ENCODE measurements around the gene FXYD2. TPM values are rescaled to one million over a fixed set of nuclear protein-coding genes. Genes with fewer than 3 reads are reported as not detected.

FXYD2 gene
- total and polyA plus RNA-seq, 10 of the 15 experiments (the other 5 are each of a cell fraction or from before 2014, with no cell fraction given), result 1.2 to 4.5 (median 2.4) TPM

DNA sequence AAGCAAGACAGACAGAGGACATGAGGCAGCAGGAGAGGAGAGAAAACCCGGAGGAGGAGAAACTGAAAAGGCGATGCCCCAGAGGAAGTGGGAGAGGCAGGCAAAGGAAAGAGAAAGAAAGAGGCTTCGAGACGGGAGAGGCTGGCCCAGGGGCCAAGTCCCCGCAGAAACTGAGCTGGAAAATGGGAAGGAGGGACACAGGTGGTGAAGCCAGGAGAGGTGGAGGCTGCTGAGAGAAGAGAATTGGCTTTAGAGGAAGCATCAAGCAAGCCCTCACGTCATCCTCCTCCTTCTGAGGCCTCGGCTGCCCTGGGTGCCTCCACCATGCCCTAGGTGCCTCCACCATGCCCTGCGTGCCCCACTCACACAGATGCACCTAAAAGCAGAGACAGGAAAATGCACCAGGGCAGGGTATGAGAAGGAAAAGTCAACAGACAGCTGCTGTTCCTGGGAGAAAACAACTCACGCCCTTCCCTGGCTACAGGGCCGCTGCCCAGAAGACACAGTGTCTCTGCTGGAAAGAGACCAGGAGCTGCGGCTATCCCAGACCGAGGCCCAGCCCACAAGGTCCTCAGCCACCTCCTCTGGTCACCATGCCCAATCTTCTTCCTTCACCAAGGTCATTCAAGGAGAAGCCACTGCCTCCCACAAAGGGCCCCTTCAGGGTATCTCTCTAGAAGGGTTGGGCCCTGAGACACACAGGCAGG, 37.6 kb upstream of the FXYD2 start (continued):
- TF ChIP-seq, protein P1, sequence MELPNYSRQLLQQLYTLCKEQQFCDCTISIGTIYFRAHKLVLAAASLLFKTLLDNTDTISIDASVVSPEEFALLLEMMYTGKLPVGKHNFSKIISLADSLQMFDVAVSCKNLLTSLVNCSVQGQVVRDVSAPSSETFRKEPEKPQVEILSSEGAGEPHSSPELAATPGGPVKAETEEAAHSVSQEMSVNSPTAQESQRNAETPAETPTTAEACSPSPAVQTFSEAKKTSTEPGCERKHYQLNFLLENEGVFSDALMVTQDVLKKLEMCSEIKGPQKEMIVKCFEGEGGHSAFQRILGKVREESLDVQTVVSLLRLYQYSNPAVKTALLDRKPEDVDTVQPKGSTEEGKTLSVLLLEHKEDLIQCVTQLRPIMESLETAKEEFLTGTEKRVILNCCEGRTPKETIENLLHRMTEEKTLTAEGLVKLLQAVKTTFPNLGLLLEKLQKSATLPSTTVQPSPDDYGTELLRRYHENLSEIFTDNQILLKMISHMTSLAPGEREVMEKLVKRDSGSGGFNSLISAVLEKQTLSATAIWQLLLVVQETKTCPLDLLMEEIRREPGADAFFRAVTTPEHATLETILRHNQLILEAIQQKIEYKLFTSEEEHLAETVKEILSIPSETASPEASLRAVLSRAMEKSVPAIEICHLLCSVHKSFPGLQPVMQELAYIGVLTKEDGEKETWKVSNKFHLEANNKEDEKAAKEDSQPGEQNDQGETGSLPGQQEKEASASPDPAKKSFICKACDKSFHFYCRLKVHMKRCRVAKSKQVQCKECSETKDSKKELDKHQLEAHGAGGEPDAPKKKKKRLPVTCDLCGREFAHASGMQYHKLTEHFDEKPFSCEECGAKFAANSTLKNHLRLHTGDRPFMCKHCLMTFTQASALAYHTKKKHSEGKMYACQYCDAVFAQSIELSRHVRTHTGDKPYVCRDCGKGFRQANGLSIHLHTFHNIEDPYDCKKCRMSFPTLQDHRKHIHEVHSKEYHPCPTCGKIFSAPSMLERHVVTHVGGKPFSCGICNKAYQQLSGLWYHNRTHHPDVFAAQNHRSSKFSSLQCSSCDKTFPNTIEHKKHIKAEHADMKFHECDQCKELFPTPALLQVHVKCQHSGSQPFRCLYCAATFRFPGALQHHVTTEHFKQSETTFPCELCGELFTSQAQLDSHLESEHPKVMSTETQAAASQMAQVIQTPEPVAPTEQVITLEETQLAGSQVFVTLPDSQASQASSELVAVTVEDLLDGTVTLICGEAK (IDR thresholded peaks at IDR 0.05; ENCODE audit: borderline replicate concordance), result no peak
- TF ChIP-seq YBX1 (IDR thresholded peaks at IDR 0.05), result no peak
- TF ChIP-seq PAX5 (IDR thresholded peaks at IDR 0.05; ENCODE audit: borderline replicate concordance, low read depth, low read length), result no peak
- TF ChIP-seq NR2F1 (conservative IDR thresholded peaks at IDR 0.05), result no peak
- TF ChIP-seq CBX3 (IDR thresholded peaks at IDR 0.05; ENCODE audit: borderline replicate concordance, low read depth), result no peak
- no peak for TF ChIP-seq JUNB (IDR thresholded peaks at IDR 0.05)
- no peak for TF ChIP-seq KAT2A (conservative IDR thresholded peaks at IDR 0.05; ENCODE audit: control insufficient read depth, low read depth, low read length)
- no peak for TF ChIP-seq SUPT20H (IDR thresholded peaks at IDR 0.05; ENCODE audit: borderline replicate concordance, control insufficient read depth, low read depth, low read length)
- no peak for TF ChIP-seq CTCF (IDR thresholded peaks at IDR 0.05 in 2 of 3, conservative IDR thresholded peaks at IDR 0.05 in 1 of 3; ENCODE audit: control insufficient read depth in 2 of 3, extremely low read depth in 1 of 3, insufficient read depth in 1 of 3, low read depth in 3 of 3, low read length in 3 of 3)
- TF ChIP-seq, protein P2, sequence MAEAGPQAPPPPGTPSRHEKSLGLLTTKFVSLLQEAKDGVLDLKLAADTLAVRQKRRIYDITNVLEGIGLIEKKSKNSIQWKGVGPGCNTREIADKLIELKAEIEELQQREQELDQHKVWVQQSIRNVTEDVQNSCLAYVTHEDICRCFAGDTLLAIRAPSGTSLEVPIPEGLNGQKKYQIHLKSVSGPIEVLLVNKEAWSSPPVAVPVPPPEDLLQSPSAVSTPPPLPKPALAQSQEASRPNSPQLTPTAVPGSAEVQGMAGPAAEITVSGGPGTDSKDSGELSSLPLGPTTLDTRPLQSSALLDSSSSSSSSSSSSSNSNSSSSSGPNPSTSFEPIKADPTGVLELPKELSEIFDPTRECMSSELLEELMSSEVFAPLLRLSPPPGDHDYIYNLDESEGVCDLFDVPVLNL (IDR thresholded peaks at IDR 0.05; ENCODE audit: low read depth, low read length), result no peak
- TF ChIP-seq E4F1 (IDR thresholded peaks at IDR 0.05; ENCODE audit: borderline replicate concordance, partially characterized antibody), result no peak
- no peak for TF ChIP-seq KLF5 (IDR thresholded peaks at IDR 0.05; ENCODE audit: partially characterized antibody)
